Neuronal stem cell (in vitro differentiated cells): ENCODE measurements around the gene DDX1.
A peak's percentile ranks its signal among the peaks of the same experiment; 100 is the strongest.

Experiments
- DNase-seq: peaks from one replicate; pipeline ENCODE4 v3.0.0-alpha.2; 2013; ENCODE audit warnings: low spot score
- H2AFZ ChIP-seq: one replicate; pipeline ENCODE4 v1.6.1; 2013; ENCODE audit warnings: mild to moderate bottlenecking, low read length, inconsistent platforms
- H2AK5ac ChIP-seq: 2 replicates; pipeline ENCODE4 v1.6.1; 2013; ENCODE audit warnings: low read depth, mild to moderate bottlenecking, inconsistent platforms, low read length, moderate library complexity, mixed read lengths
- H2BK120ac ChIP-seq: 2 replicates; pipeline ENCODE4 v1.6.1; 2013; ENCODE audit warnings: low read depth, mild to moderate bottlenecking, inconsistent platforms, low read length, moderate library complexity, mixed read lengths
- H2BK12ac ChIP-seq: one replicate; pipeline ENCODE4 v1.6.1; 2013; ENCODE audit warnings: low read length, inconsistent platforms
- H2BK15ac ChIP-seq: 2 replicates; pipeline ENCODE4 v1.6.1; 2013; ENCODE audit warnings: mild to moderate bottlenecking, low read length, inconsistent platforms, mixed read lengths
- H2BK5ac ChIP-seq: one replicate; pipeline ENCODE4 v1.6.1; 2013; ENCODE audit warnings: inconsistent platforms, mild to moderate bottlenecking, low read length, moderate library complexity
- H3K14ac ChIP-seq: one replicate; pipeline ENCODE4 v1.6.1; 2013; ENCODE audit warnings: low read length, inconsistent platforms
- H3K18ac ChIP-seq: 2 replicates; pipeline ENCODE4 v1.6.1; 2013; ENCODE audit warnings: low read length, inconsistent platforms
- H3K23ac ChIP-seq: 2 replicates; pipeline ENCODE4 v1.6.1; 2013; ENCODE audit warnings: low read depth, mild to moderate bottlenecking, mixed read lengths, low read length, inconsistent platforms; ENCODE audit not compliant: poor library complexity
- H3K27ac ChIP-seq: replicated peaks from 3 replicates; pipeline ENCODE4 v1.5.1; 2013; ENCODE audit warnings: low read length, inconsistent platforms
- H3K27me3 ChIP-seq, 3 experiments: 2 replicates each; pipeline ENCODE4 v1.6.1; 2013; ENCODE audit warnings: low read length in 3 of 3, mild to moderate bottlenecking in 2 of 3, inconsistent platforms in 1 of 3, low read depth in 1 of 3, mixed read lengths in 1 of 3, moderate library complexity in 1 of 3; ENCODE audit not compliant: control insufficient read depth in 3 of 3, insufficient read depth in 3 of 3
- H3K36me3 ChIP-seq, 2 donors: replicated peaks in 1 of 2; 2 replicates each; pipeline ENCODE4 v1.6.1; 2013; ENCODE audit warnings: low read length in 2 of 2; ENCODE audit not compliant: control insufficient read depth in 2 of 2, insufficient read depth in 2 of 2
- H3K4ac ChIP-seq: 2 replicates; pipeline ENCODE4 v1.6.1; 2013; ENCODE audit warnings: inconsistent platforms, mild to moderate bottlenecking, low read length, moderate library complexity
- H3K4me1 ChIP-seq, 2 donors: 1 replicate in 1 of 2; 2 replicates in 1 of 2; pipeline ENCODE4 v1.6.1; 2013; ENCODE audit warnings: low read length in 2 of 2, low read depth in 1 of 2; ENCODE audit not compliant: control insufficient read depth in 2 of 2, insufficient read depth in 1 of 2
- H3K4me2 ChIP-seq: one replicate; pipeline ENCODE4 v1.6.1; 2013; ENCODE audit warnings: mild to moderate bottlenecking, low read length, inconsistent platforms; ENCODE audit not compliant: insufficient read depth, poor library complexity, severe bottlenecking
- H3K4me3 ChIP-seq, 2 donors: 2 replicates each; pipeline ENCODE4 v1.5.1; 2013; ENCODE audit warnings: low read length in 2 of 2, mild to moderate bottlenecking in 2 of 2, inconsistent platforms in 1 of 2, moderate library complexity in 1 of 2
- H3K79me1 ChIP-seq: one replicate; pipeline ENCODE4 v1.6.1; 2013; ENCODE audit warnings: low read depth, mild to moderate bottlenecking, inconsistent platforms, low read length, moderate library complexity
- H3K9ac ChIP-seq: one replicate; pipeline ENCODE4 v1.6.1; 2013; ENCODE audit warnings: mild to moderate bottlenecking, low read depth, low read length, inconsistent platforms; ENCODE audit not compliant: poor library complexity
- H3K9me3 ChIP-seq, 2 donors: replicated peaks in 1 of 2; 2 replicates each; pipeline versions ENCODE3 to v1.6.1; 2013; ENCODE audit warnings: low read length in 2 of 2, mild to moderate bottlenecking in 2 of 2, inconsistent platforms in 1 of 2, low read depth in 1 of 2, mixed read lengths in 1 of 2, moderate library complexity in 1 of 2; ENCODE audit not compliant: control insufficient read depth in 2 of 2, insufficient read depth in 1 of 2
- H4K8ac ChIP-seq: one replicate; pipeline ENCODE4 v1.6.1; 2013; ENCODE audit warnings: low read depth, mild to moderate bottlenecking, inconsistent platforms, low read length, moderate library complexity
- H4K91ac ChIP-seq: one replicate; pipeline ENCODE4 v1.6.1; 2013; ENCODE audit warnings: low read length, low read depth, mild to moderate bottlenecking, inconsistent platforms; ENCODE audit not compliant: poor library complexity
- WGBS, 2 donors: extraction: QIAGEN DNeasy Blood & Tissue Kit; methylation state at CpG; one replicate each; pipeline ENCODE4 v1.1.7; 2013; ENCODE audit warnings: missing lambda C conversion rate in 2 of 2, mixed read lengths in 1 of 2; ENCODE audit not compliant: insufficient read length in 2 of 2, insufficient replicate concordance in 1 of 2; ENCODE audit errors: extremely low coverage in 2 of 2; 5-methylcytosine and 5-hydroxymethylcytosine counted together

The DDX1 gene

DNA sequence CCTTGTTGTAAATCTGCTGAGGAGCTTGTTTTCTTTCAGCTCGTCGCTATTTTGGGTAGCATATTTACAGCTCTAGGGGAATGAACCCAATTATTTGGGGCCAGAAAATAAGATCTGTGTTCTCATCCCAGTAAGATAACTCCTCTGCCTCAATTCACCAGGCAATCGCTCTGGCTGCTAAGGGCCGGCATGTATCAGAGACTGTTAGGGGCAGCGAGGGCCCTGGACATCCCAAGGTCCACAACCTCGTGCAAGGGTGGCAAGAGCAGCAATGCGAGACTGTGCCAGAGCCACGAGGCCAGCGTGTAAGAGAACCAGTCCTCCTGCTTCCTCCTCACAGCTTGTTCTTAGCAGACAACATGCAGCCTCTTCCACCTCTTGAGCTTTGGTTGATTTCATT is 66.1 kb downstream of the DDX1 start:
- Histone ChIP-seq H2BK5ac (no peak overlapping the region), H2AK5ac (no peak overlapping the region), H4K8ac (no peak overlapping the region), H2BK12ac (no peak overlapping the region), H4K91ac (no peak overlapping the region), H3K18ac (peak overlapping the region; percentile 70), H3K9ac (no peak overlapping the region), H2AFZ (no peak overlapping the region), H2BK120ac (no peak overlapping the region), H3K4me2 (no peak overlapping the region), H3K4me3 (no peak overlapping the region), H3K14ac (no peak overlapping the region), H3K4ac (no peak overlapping the region), H3K9me3 (peaks cover 0 to 2% of the 10 kb centered on the region in 2 donors), H3K79me1 (no peaks in the 10 kb centered on the region), H3K4me1 (no peaks in the 10 kb centered on the region), H3K23ac (peak overlapping the region; percentile 62), H3K36me3 (no peaks in the 10 kb centered on the region), H3K27me3 (peaks cover 0 to 3% (median 0%) of the 10 kb centered on the region in 3 experiments), H3K27ac (no peak overlapping the region), H2BK15ac (peak overlapping the region; percentile 16)
- DNase-seq = no peak
- WGBS, 2 donors = no CpG with 5 or more reads among the region's 9 CpGs

- no peak overlapping the region for H3K9ac ChIP-seq
- no peak overlapping the region for H3K14ac ChIP-seq
- no peak overlapping the region for H4K8ac ChIP-seq
- WGBS, 2 donors = no CpG with 5 or more reads among the region's 4 CpGs
- H4K91ac ChIP-seq = no peak overlapping the region
- H2BK120ac ChIP-seq = no peak overlapping the region
- no peak for DNase-seq
- H2BK5ac ChIP-seq = no peak overlapping the region
- H3K36me3 ChIP-seq = no peaks in the 10 kb centered on the region
- H3K23ac ChIP-seq = no peak overlapping the region
- no peak overlapping the region for H3K4ac ChIP-seq
- no peak overlapping the region for H2BK12ac ChIP-seq
- H2BK15ac ChIP-seq = no peak overlapping the region
- H3K18ac ChIP-seq = no peak overlapping the region
- no peak overlapping the region for H2AK5ac ChIP-seq
- H3K27ac ChIP-seq = no peak overlapping the region
- H3K27me3 ChIP-seq = peaks cover 0 to 3% (median 0%) of the 10 kb centered on the region in 3 experiments
- H3K4me2 ChIP-seq = no peak overlapping the region
- H3K79me1 ChIP-seq = no peaks in the 10 kb centered on the region
- no peak overlapping the region for H3K4me3 ChIP-seq
- no peaks in the 10 kb centered on the region for H3K4me1 ChIP-seq
- no peak overlapping the region for H2AFZ ChIP-seq
- H3K9me3 ChIP-seq = peaks cover 0 to 3% of the 10 kb centered on the region in 2 donors
Measured at GRCh38 chr2:15658911-15659310, 67.2 kb downstream of the DDX1 start.

DNA sequence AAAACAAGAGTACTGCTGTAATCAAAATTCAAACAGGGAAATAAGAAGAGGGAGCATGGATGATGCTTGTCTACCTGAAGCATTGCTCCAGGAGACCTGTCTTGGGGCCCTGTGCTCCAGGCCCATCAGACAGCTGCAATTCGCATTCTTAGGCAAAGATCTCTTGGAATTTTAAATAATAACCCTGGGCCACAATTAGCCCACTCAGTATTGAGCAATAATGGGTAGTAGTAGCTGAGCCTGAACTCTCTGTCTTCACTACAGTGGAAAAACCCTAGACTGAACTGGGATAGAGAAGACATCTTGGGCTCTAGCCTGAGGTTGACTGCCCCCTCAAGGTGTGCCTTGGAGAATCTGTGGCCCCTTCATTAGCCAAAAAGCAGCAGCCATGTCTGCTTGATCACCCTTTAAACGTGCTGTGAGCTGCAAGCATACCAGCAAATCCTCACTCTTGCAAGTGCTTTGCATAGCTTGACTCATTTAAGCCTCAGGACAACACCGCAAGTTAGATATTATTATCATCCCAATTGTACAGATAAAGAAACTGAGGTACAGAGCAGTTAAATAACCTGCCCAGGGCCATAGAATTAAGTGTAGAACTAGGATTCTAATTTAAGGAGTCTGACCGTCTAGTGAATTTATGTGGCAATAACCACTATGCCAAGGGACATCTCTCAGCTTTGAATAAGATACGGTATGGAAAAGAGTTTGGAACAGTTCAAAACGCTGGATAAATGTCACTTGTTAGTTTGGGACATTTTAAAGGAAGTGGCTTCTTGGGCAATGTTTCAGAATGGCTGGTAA is 69.0 kb downstream of the DDX1 start:
- Histone ChIP-seq H3K9me3 (peaks cover 0 to 4% of the 10 kb centered on the region in 2 donors), H2AK5ac (no peak overlapping the region), H3K4me3 (no peak overlapping the region), H3K79me1 (no peaks in the 10 kb centered on the region), H2BK5ac (no peak overlapping the region), H3K27me3 (peaks cover 0 to 3% (median 0%) of the 10 kb centered on the region in 3 experiments), H4K91ac (no peak overlapping the region), H3K9ac (no peak overlapping the region), H2AFZ (no peak overlapping the region), H3K14ac (no peak overlapping the region), H3K4me1 (no peaks in the 10 kb centered on the region), H3K36me3 (no peaks in the 10 kb centered on the region), H3K27ac (no peak overlapping the region), H2BK120ac (no peak overlapping the region), H4K8ac (no peak overlapping the region), H3K23ac (no peak overlapping the region), H3K4ac (no peak overlapping the region), H3K4me2 (no peak overlapping the region), H2BK12ac (no peak overlapping the region), H2BK15ac (no peak overlapping the region), H3K18ac (no peak overlapping the region)
- no peak for DNase-seq
- no CpG with 5 or more reads among the region's 6 CpGs for WGBS, 2 donors

- WGBS, 2 donors = no CpG with 5 or more reads among the region's 2 CpGs
- Histone ChIP-seq H4K8ac (no peak overlapping the region), H3K9me3 (peaks cover 0 to 4% of the 10 kb centered on the region in 2 donors), H3K4me3 (no peak overlapping the region), H2AFZ (no peak overlapping the region), H3K4me1 (no peaks in the 10 kb centered on the region), H3K18ac (no peak overlapping the region), H2BK120ac (no peak overlapping the region), H2BK12ac (no peak overlapping the region), H3K27ac (no peak overlapping the region), H3K23ac (no peak overlapping the region), H3K14ac (no peak overlapping the region), H3K4ac (no peak overlapping the region), H3K9ac (no peak overlapping the region), H4K91ac (no peak overlapping the region), H2BK15ac (no peak overlapping the region), H3K79me1 (no peaks in the 10 kb centered on the region), H3K36me3 (no peaks in the 10 kb centered on the region), H3K4me2 (no peak overlapping the region), H2AK5ac (no peak overlapping the region), H3K27me3 (peaks cover 0 to 3% (median 0%) of the 10 kb centered on the region in 3 experiments), H2BK5ac (no peak overlapping the region)
- DNase-seq = no peak
Measured at GRCh38 chr2:15661295-15661569, 69.6 kb downstream of the DDX1 start.
